H4 (cell line): ENCODE measurements around the gene RRM2. TPM values are rescaled to one million over a fixed set of nuclear protein-coding genes. Genes with fewer than 3 reads are reported as not detected.

Source experiments
- DNase-seq: peaks from one replicate; pipeline ENCODE4 v3.0.0-alpha.2; 2015; ENCODE audit warnings: low spot score
- total RNA-seq: library from RNA; depleted of rRNA; stranded (reverse); fragments of >200 nt; shearing (Covaris generic); gene quantifications from 2 replicates; pipeline ENCODE4 v1.2.3, GENCODE V29; 2014; rRNA removed

Gene RRM2
- total RNA-seq, 1 experiment from 2014 or later: 68.5 TPM

- no peak for DNase-seq
Observed at GRCh38 chr2:10171006-10171800, 48.7 kb downstream of the RRM2 start.

GRCh38 chr2:10172033-10172871, 49.7 kb downstream of the RRM2 start:
- no peak for DNase-seq

- no peak for DNase-seq
Observed at GRCh38 chr2:10173258-10174005, 50.9 kb downstream of the RRM2 start.

GRCh38 chr2:10174173-10174572, 51.6 kb downstream of the RRM2 start:
- DNase-seq: no peak

- no peak for DNase-seq
Observed at GRCh38 chr2:10175441-10175840, 52.9 kb downstream of the RRM2 start.

GRCh38 chr2:10178751-10179150, 56.2 kb downstream of the RRM2 start:
- no peak for DNase-seq

GRCh38 chr2:10179422-10179821, 56.9 kb downstream of the RRM2 start:
- DNase-seq: no peak

GRCh38 chr2:10180229-10180628, 57.7 kb downstream of the RRM2 start:
- no peak for DNase-seq

Other genes starting within 250 kb of the RRM2 start
- gene GRHL1, start 171.0 kb upstream of the RRM2 start, total RNA-seq: 0.25 TPM in 1 of 2 replicates, not detected in the other
- gene KLF11, start 79.2 kb upstream of the RRM2 start, total RNA-seq: 5.4 and 6.5 TPM in 2 replicates
- gene CYS1, start 42.3 kb upstream of the RRM2 start, total RNA-seq: 0.43 and 1.1 TPM in 2 replicates
- 40.4 and 50.8 TPM in 2 replicates for gene HPCAL1, start 180.2 kb downstream of the RRM2 start, total RNA-seq